Inflammatory macrophage treated with lipopolysaccharide for 1 hour (primary cell): ENCODE results near the gene SYVN1.
A peak's percentile ranks its signal among the peaks of the same experiment; 100 is the strongest.
"Not testable (repeated sequence)": the region's sequence is repeated elsewhere in the genome, so short reads cannot be mapped to it uniquely, and the experiment has no call there.

Source experiments
- DNase-seq, 2 donors: peaks; one replicate each; pipeline ENCODE4 v3.0.0-alpha.2; 2020 to 2022

The SYVN1 gene

GRCh38 chr11:65126624-65127274 lies 7.6 kb downstream of the SYVN1 start:
- no peak for DNase-seq

GRCh38 chr11:65125197-65126056 lies 8.9 kb downstream of the SYVN1 start:
- DNase-seq, result no peak

- no peak for DNase-seq
These were observed 9.7 kb downstream of the SYVN1 start for GRCh38 chr11:65124480-65125196.

GRCh38 chr11:65121865-65122696 lies 12.2 kb downstream of the SYVN1 start, which contains the start of the genes FAU and MRPL49:
TSS of gene FAU (minus strand) at chr11:65122134. CDS start at chr11:65121813, 321 bp downstream.
TSS of gene MRPL49 (plus strand) at chr11:65122321. CDS start at chr11:65122347, 26 bp downstream.
- DNase-seq, result peak; percentile 96 to 99

- DNase-seq, result peak in 1 of 2 donors; percentile 21
These were observed 12.9 kb downstream of the SYVN1 start for GRCh38 chr11:65121447-65121864.

GRCh38 chr11:65120831-65121230 lies 13.5 kb downstream of the SYVN1 start:
- no peak for DNase-seq

GRCh38 chr11:65119670-65119995 lies 14.7 kb downstream of the SYVN1 start:
- no peak for DNase-seq

GRCh38 chr11:65118891-65119669 lies 15.2 kb downstream of the SYVN1 start:
- DNase-seq, result not testable (repeated sequence)

GRCh38 chr11:65118097-65118837 lies 16.1 kb downstream of the SYVN1 start:
- no peak for DNase-seq

- peak; percentile 99 to 100 for DNase-seq
These were observed 16.9 kb downstream of the SYVN1 start, which contains the start of gene ZNHIT2 for GRCh38 chr11:65117206-65118096. TSS of gene ZNHIT2 (minus strand) at chr11:65117701. CDS start at chr11:65117653, 48 bp downstream.

GRCh38 chr11:65116370-65117205 lies 17.7 kb downstream of the SYVN1 start:
- DNase-seq, result peak in 1 of 2 donors; percentile 39

- DNase-seq, result no peak
These were observed 18.8 kb downstream of the SYVN1 start for GRCh38 chr11:65115361-65116082.

GRCh38 chr11:65114538-65115171 lies 19.7 kb downstream of the SYVN1 start:
- DNase-seq, result no peak

- DNase-seq, result no peak
These were observed 20.5 kb downstream of the SYVN1 start for GRCh38 chr11:65113839-65114238.

- no peak for DNase-seq
These were observed 21.0 kb downstream of the SYVN1 start for GRCh38 chr11:65113361-65113756.

GRCh38 chr11:65112546-65113360 lies 21.6 kb downstream of the SYVN1 start:
- DNase-seq, result peak; percentile 33 to 60
